ENCODE results near the gene RNF217. TPM values are rescaled to one million over a fixed set of nuclear protein-coding genes. Genes with fewer than 3 reads are reported as not detected.

Gene RNF217
- total and polyA plus RNA-seq, 2 donors from 2014 or later: 3.1 to 18.7 TPM

DNA sequence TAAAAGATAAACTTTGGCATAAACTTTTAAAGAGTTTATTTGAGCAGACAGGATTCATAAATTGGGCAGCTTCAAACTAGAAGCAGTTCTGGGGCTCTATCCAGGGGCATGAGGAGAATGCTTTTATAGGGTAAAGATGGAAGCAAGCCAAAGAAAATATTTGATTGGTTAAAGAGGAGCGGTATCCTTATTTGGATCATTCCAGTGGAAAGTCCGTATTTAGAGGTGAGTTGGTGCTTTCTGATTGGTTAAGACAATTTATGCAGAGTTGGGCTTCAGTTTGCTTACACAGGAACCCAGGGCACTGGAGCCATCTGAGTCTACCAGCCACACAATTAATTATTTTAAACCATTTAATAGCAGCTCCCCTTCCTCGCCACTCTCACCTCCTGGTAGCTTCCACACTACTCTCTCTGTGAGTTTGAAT lies 37.9 kb upstream of the RNF217 start:
- no peaks in the 10 kb centered on the region for H3K36me3 ChIP-seq (ENCODE audit: control insufficient read depth in 2 of 3, insufficient read depth in 3 of 3, low read length in 3 of 3)
- H3K27ac ChIP-seq (ENCODE audit: low read depth in 2 of 2, low read length in 2 of 2): no peak overlapping the region
- no peak overlapping the region for H3K4me3 ChIP-seq (ENCODE audit: low read length in 3 of 3)
- H3K9ac ChIP-seq (ENCODE audit: low read length in 3 of 3): no peak overlapping the region
- no peak for FAIRE-seq
- peak in 1 of 5 donors; percentile 5 for DNase-seq
- intact Hi-C loops (cut with DNase I): no loop called here
- H3K27me3 ChIP-seq (ENCODE audit: control insufficient read depth, insufficient read depth, low read length): no peaks in the 10 kb centered on the region
- no peaks in the 10 kb centered on the region for H3K9me3 ChIP-seq (ENCODE audit: control insufficient read depth in 2 of 3, insufficient read depth in 1 of 3, low read length in 3 of 3)
- H3K4me1 ChIP-seq (ENCODE audit: control insufficient read depth in 2 of 3, insufficient read depth in 2 of 3, low read depth in 1 of 3, low read length in 3 of 3): no peaks in the 10 kb centered on the region
- TF ChIP-seq, protein P1, sequence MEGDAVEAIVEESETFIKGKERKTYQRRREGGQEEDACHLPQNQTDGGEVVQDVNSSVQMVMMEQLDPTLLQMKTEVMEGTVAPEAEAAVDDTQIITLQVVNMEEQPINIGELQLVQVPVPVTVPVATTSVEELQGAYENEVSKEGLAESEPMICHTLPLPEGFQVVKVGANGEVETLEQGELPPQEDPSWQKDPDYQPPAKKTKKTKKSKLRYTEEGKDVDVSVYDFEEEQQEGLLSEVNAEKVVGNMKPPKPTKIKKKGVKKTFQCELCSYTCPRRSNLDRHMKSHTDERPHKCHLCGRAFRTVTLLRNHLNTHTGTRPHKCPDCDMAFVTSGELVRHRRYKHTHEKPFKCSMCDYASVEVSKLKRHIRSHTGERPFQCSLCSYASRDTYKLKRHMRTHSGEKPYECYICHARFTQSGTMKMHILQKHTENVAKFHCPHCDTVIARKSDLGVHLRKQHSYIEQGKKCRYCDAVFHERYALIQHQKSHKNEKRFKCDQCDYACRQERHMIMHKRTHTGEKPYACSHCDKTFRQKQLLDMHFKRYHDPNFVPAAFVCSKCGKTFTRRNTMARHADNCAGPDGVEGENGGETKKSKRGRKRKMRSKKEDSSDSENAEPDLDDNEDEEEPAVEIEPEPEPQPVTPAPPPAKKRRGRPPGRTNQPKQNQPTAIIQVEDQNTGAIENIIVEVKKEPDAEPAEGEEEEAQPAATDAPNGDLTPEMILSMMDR (IDR thresholded peaks at IDR 0.05; ENCODE audit: borderline replicate concordance, extremely low read depth, insufficient read depth): no peak

DNA sequence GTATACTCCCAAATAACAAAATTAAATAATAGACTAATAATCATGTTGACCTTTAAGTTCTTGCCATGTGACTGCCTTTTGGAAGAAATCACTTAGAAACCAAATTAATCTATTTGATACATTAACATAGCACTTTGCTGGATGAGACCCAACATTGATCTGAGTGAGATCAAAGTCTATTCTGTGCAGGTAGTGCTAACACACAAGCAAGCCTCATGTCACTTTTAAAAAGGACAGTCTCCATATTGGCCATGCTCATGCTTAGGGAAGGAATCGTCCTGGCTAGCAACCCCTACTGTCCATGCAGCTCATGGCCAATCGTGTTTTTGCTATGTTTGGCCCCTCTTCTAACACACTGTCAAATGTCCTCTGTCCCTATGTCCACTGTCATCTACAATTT lies 35.8 kb upstream of the RNF217 start:
- H3K27me3 ChIP-seq (ENCODE audit: control insufficient read depth, insufficient read depth, low read length): no peaks in the 10 kb centered on the region
- intact Hi-C loops (cut with DNase I): no loop called here
- no peaks in the 10 kb centered on the region for H3K9me3 ChIP-seq (ENCODE audit: control insufficient read depth in 2 of 3, insufficient read depth in 1 of 3, low read length in 3 of 3)
- TF ChIP-seq, protein P1 (IDR thresholded peaks at IDR 0.05; ENCODE audit: borderline replicate concordance, extremely low read depth, insufficient read depth): no peak
- no peak overlapping the region for H3K27ac ChIP-seq (ENCODE audit: low read depth in 2 of 2, low read length in 2 of 2)
- FAIRE-seq (no peak), DNase-seq (no peak)
- H3K9ac ChIP-seq (ENCODE audit: low read length in 3 of 3): no peak overlapping the region
- no peaks in the 10 kb centered on the region for H3K36me3 ChIP-seq (ENCODE audit: control insufficient read depth in 2 of 3, insufficient read depth in 3 of 3, low read length in 3 of 3)
- H3K4me3 ChIP-seq (ENCODE audit: low read length in 3 of 3): no peak overlapping the region
- no peaks in the 10 kb centered on the region for H3K4me1 ChIP-seq (ENCODE audit: control insufficient read depth in 2 of 3, insufficient read depth in 2 of 3, low read depth in 1 of 3, low read length in 3 of 3)

DNA sequence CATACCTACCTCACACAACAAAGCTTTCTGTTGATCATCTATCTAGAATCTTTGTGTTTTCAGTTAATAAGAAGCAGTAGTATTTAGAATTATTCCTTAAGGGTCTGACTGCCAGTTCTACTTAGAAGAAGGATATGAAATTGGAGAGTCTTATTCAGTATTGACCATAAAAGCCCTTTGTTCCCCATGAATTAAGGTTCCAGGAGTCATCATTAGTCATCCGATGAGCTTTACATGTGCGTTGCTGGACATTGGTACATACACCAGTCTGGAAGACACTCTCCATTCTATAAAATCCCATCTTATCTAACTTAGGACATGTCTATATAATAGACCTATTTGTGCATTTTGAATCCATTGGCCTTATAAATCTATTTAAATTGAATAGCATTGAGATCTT lies 34.4 kb upstream of the RNF217 start:
- H3K4me1 ChIP-seq (ENCODE audit: control insufficient read depth in 2 of 3, insufficient read depth in 2 of 3, low read depth in 1 of 3, low read length in 3 of 3): no peaks in the 10 kb centered on the region
- H3K9ac ChIP-seq (ENCODE audit: low read length in 3 of 3): no peak overlapping the region
- intact Hi-C loops (cut with DNase I): no loop called here
- DNase-seq: no peak
- H3K9me3 ChIP-seq (ENCODE audit: control insufficient read depth in 2 of 3, insufficient read depth in 1 of 3, low read length in 3 of 3): no peaks in the 10 kb centered on the region
- no peaks in the 10 kb centered on the region for H3K27me3 ChIP-seq (ENCODE audit: control insufficient read depth, insufficient read depth, low read length)
- no peak for FAIRE-seq
- H3K36me3 ChIP-seq (ENCODE audit: control insufficient read depth in 2 of 3, insufficient read depth in 3 of 3, low read length in 3 of 3): no peaks in the 10 kb centered on the region
- H3K4me3 ChIP-seq (ENCODE audit: low read length in 3 of 3): no peak overlapping the region
- no peak overlapping the region for H3K27ac ChIP-seq (ENCODE audit: low read depth in 2 of 2, low read length in 2 of 2)
- TF ChIP-seq, protein P1 (IDR thresholded peaks at IDR 0.05; ENCODE audit: borderline replicate concordance, extremely low read depth, insufficient read depth): no peak

DNA sequence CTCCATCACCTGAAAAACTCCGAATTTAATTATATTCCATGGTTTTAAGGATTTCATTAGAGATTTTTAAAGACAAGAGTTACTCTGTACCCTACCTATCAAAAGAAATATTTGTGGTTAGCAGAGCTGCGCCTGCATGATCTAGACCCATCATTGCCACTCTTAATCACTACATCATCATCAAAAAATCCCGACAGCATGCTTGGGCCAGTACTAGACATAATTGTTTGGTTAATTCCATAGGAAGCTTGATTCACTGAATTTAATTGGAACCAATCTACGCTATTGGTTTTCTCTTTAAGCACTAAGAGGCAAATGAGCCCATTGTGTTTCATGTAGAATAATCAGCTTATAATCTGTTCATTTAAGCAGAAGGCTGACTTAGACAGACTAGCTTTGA lies 33.4 kb upstream of the RNF217 start:
- intact Hi-C loops (cut with DNase I): no loop called here
- no peak overlapping the region for H3K4me3 ChIP-seq (ENCODE audit: low read length in 3 of 3)

More for the DNA sequence above, 33.4 kb upstream of the RNF217 start:
- Histone ChIP-seq H3K4me1 (ENCODE audit: control insufficient read depth in 2 of 3, insufficient read depth in 2 of 3, low read depth in 1 of 3, low read length in 3 of 3) (no peaks in the 10 kb centered on the region), H3K36me3 (ENCODE audit: control insufficient read depth in 2 of 3, insufficient read depth in 3 of 3, low read length in 3 of 3) (no peaks in the 10 kb centered on the region), H3K9ac (ENCODE audit: low read length in 3 of 3) (no peak overlapping the region), H3K9me3 (ENCODE audit: control insufficient read depth in 2 of 3, insufficient read depth in 1 of 3, low read length in 3 of 3) (no peaks in the 10 kb centered on the region), H3K27me3 (ENCODE audit: control insufficient read depth, insufficient read depth, low read length) (no peaks in the 10 kb centered on the region), H3K27ac (ENCODE audit: low read depth in 2 of 2, low read length in 2 of 2) (no peak overlapping the region)
- DNase-seq: no peak
- TF ChIP-seq, protein P1 (IDR thresholded peaks at IDR 0.05; ENCODE audit: borderline replicate concordance, extremely low read depth, insufficient read depth): no peak
- no peak for FAIRE-seq

Data from kidney (tissue), 14 donors.